Measurements from ENCODE around the gene DNAJC5G. TPM values are rescaled to one million over a fixed set of nuclear protein-coding genes. Genes with fewer than 3 reads are reported as not detected.

The DNAJC5G gene, protein sequence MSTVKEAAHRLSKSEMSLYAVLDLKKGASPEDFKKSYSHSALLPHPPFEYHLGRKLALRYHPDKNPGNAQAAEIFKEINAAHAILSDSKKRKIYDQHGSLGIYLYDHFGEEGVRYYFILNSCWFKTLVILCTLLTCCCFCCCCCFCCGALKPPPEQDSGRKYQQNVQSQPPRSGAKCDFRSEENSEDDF
- not detected for total RNA-seq

DNA sequence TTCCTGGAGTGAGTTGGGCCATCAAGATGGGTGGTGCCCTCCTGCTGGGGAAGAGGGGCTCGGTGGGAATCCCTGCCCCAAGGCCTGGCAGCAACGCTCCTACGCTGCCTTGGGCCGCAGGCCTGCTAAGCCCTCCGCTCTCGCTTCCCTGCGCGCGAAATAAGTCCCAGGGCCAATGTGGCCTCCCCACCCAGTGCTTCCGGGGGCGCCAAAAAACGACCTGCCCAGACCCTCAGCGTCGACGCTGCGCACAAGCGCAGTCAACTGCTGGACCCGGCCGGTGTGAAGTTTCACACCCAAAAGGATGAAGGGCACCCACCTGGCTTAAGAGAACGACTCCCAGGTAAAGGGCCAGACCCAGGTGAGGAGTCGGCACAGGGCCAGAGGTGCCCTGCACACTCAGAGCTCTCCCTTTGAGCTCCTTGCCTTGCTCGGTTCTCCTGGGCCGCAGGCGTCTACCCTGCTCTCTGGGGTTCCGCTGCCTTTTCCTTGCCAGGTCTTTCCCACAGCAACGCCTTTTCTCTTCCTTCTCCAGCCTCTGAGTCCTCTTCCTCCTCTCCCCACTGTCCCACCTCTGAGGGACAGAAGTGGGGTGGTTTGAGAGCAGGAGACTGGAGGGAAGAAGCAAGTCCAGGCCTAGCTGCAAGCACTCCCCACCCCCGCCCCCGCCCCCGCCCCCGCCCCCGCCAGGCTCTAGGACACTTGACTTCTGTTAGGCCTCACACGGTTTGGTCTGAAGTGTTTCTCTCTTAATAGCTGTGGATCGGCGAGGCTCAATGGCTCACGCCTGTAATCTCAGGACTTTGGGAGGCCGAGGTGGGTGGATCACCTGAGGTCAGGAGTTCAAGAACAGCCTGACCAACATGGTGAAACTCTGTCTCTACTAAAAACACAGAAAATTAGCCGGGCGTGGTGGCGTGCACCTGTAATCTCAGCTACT lies at the start of gene DNAJC5G:
DNAJC5G (plus strand) TSS at position 223 of the 940 bp plus-strand sequence. CDS start 1,296 bp downstream, outside the sequence.

DNA sequence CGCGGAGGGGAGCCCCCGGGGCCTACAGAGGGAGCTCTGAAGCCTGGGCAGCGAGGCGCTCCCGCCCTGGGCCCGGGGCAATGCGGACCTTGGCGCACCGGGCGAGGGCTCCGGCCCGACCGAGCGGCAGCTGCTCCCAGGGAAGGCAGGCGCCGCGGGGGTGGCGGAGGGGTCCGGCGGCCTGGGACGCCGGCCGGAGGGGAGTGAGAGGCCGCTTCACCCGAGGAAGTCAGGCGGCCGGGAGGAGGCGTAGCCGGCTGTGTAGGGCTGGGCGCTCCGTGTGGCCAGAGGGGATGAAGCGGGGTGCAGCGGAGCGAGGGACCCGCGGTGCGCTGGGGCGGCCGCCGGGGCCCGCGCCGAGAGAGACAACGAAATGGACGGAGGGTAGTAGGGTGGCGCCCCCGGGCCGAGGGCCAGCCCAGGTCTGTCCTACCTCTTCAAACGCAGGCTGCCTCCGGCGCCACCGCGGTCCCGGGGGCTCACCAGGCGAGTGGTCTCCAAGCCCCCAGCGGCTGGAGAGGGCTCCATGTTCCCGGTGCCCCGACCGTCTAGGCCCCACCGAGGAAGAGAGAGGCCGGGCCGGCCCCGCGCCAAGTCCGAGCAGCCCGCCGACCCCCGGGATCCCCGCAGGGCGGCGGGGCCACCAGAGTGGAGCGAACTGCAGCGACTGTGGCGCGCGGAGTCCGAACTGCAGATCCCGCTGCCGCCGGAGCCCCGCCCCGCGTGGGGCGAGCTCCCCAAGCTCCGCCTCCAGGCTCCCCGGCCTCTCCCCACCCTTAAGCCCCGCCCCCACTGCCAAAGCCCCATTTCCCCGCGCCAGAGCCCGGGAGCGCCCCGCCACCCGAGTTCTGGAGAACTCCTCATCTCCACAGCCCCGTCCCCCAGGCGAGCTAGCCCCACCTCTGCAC lies 12.6 kb upstream of the DNAJC5G start, which contains the start of gene SLC30A3:
SLC30A3 (minus strand) TSS at position 669 of the 908 bp plus-strand sequence; CDS start at position 528, 141 bp downstream.

GRCh38 chr2:27281855-27282559 lies 6.8 kb downstream of the DNAJC5G start, which contains the start of gene TRIM54:
Gene TRIM54, plus strand, starts transcription at chr2:27282429. Its CDS starts 303 bp downstream, at chr2:27282732.

GRCh38 chr2:27308359-27308881 lies 33.2 kb downstream of the DNAJC5G start, which contains the start of gene UCN:
Gene UCN, minus strand, starts transcription at chr2:27308445. Its CDS starts 550 bp downstream, at chr2:27307895.

GRCh38 chr2:27322766-27323595 lies 47.7 kb downstream of the DNAJC5G start, which contains the start of gene MPV17:
Gene MPV17, minus strand, starts transcription at chr2:27323097. Its CDS starts 580 bp downstream, at chr2:27322517.

Other genes starting within 250 kb of the DNAJC5G start
- 15.7 TPM for gene TMEM214, start 242.5 kb upstream of the DNAJC5G start, total RNA-seq
- 16.3 TPM for gene AGBL5, start 223.8 kb upstream of the DNAJC5G start, total RNA-seq
- 192 TPM for gene OST4, start 203.8 kb upstream of the DNAJC5G start, total RNA-seq
- 2.2 TPM for gene EMILIN1, start 196.8 kb upstream of the DNAJC5G start, total RNA-seq
- gene KHK, start 188.7 kb upstream of the DNAJC5G start, total RNA-seq = 6.9 TPM
- 29.1 TPM for gene CGREF1, start 156.3 kb upstream of the DNAJC5G start, total RNA-seq
- gene ABHD1, start 151.6 kb upstream of the DNAJC5G start, total RNA-seq = 0.31 TPM
- 21.9 TPM for gene PREB, start 140.8 kb upstream of the DNAJC5G start, total RNA-seq
- not detected for gene PRR30, start 136.0 kb upstream of the DNAJC5G start, total RNA-seq
- not detected for gene TCF23, start 126.4 kb upstream of the DNAJC5G start, total RNA-seq
- 35.4 TPM for gene ATRAID, start 63.4 kb upstream of the DNAJC5G start, total RNA-seq
- gene SLC5A6, start 63.2 kb upstream of the DNAJC5G start, total RNA-seq = 28.8 TPM
- gene CAD, start 58.1 kb upstream of the DNAJC5G start, total RNA-seq = 20.7 TPM
- gene SLC30A3, start 12.4 kb upstream of the DNAJC5G start, total RNA-seq = 0.31 TPM
- gene TRIM54, start 7.0 kb downstream of the DNAJC5G start, total RNA-seq = not detected
- gene UCN, start 33.0 kb downstream of the DNAJC5G start, total RNA-seq = not detected
- 107 TPM for gene MPV17, start 47.7 kb downstream of the DNAJC5G start, total RNA-seq
- gene GTF3C2, start 81.3 kb downstream of the DNAJC5G start, total RNA-seq = 56.7 TPM
- gene EIF2B4, start 94.9 kb downstream of the DNAJC5G start, total RNA-seq = 20.7 TPM
- gene SNX17, start 95.2 kb downstream of the DNAJC5G start, total RNA-seq = 57.0 TPM
- 12.8 TPM for gene ZNF513, start 105.3 kb downstream of the DNAJC5G start, total RNA-seq
- gene PPM1G, start 134.2 kb downstream of the DNAJC5G start, total RNA-seq = 63.2 TPM
- gene NRBP1, start 153.2 kb downstream of the DNAJC5G start, total RNA-seq = 82.9 TPM
- gene KRTCAP3, start 166.9 kb downstream of the DNAJC5G start, total RNA-seq = not detected
- 70.7 TPM for gene IFT172, start 214.3 kb downstream of the DNAJC5G start, total RNA-seq
- gene FNDC4, start 219.8 kb downstream of the DNAJC5G start, total RNA-seq = 43.2 TPM
- gene GCKR, start 221.4 kb downstream of the DNAJC5G start, total RNA-seq = 1.3 TPM

All from parietal lobe (tissue), 1 donor.